GM18909 (cell line): Measurements from ENCODE around the gene IL16.

ENCODE experiments used
- ATAC-seq: cut with Tn5 transposase; IDR thresholded peaks from one replicate; pipeline ENCODE4 v1.9.1; 2021; ENCODE audit warnings: mild to moderate bottlenecking; ENCODE audit not compliant: unreplicated experiment, poor library complexity

IL16 gene

DNA sequence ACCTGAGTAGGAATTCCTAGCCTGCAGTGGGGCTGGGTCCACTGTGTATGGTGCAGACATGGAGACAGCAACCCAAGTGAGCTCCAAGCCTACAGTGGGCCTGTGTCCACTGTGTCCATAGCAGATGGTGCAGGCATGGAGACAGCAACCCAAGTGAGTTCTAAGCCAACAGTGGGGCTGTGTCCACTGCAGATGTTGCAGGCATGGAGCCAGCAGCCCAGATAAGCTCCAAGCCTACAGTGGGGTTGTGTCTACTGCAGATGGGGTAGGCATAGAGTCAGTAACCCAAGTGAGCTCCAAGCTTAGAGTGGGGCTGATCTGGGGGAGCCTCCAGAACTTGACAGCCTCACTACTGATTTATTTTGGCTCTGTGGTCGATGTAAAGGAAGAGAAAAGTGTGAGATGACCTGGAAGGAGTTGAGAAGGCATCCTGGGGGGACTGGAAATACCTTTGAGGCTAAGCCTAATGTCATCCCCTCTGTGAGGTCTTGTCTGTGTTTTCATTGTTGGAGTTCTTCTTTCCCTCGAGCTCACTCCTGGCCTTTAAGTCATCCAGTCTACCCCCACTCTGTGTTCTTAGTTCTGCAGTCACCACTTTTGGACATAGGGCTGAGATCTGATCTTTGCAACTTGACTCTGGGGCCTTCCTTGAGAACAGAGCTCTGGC, 22.4 kb upstream of the IL16 start:
- ATAC-seq = no peak

DNA sequence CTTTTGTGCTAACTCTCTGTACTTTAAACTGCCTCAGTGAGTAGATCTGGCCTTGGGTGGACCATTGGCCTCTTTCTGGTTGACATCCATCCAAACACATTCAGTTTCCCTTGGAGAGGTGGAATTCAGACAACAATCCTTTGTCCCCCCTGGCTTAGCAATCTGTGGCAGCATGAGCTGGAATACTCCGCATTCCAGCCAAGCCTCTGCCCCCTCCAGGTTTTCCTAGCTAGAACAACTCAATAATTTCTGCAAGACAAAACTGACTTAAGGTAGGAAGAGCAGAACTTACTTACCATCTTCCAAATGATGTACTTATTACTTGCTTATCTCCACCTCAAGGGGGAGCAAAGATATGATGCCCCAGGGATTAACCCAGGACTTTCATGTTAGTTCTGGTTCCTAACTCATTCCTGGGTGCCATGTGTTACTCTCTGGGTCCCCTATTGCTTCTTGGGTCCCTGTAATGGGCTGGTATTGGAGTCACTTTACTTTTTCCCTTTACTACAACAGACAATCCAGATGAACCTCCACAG, 21.8 kb upstream of the IL16 start:
- ATAC-seq = no peak

DNA sequence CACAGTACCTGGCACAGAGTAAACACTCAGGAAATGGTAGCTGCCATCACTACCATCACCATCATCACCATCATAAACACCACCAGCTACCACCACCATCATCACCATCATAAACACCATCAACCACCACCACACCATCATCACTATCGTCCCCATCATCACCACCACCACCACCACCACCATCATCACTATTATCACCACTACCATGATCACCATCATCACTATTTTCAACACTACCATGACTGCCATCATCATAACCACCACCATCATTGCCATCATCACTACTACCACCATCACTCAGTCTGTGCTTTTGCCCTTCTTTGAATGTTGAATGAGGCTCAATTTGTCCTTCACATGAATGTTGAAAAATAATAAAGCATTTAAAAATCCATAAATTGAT, 21.2 kb upstream of the IL16 start:
- no peak for ATAC-seq

DNA sequence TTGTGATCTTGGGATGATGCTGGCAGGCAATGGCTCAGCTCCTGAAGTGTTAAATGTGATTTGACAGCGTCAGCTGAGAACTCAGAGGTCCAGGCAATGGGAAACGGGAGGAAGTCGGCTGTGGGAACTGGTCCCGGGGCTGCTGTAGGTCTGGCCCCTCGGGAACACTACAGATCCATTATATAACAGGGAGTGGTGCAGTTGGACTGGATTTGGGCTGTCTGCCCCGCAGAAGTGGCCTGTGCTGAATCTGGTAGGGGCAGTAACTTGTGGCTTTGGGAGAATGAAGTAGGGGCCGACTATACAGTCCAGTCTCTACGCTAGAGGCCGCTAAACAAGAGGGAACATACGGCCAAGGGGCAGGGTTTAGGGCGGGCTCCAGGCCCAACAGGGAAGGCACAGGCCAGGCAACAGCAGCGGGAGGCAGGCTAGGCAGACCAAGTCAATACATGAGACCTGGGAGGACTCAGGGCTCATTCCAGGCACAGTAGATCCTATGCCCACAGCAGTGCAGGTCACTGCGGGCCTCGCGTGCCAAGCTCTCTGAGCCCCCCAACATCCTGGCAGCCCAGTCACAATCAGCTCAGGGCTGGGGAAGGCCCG, 20.3 kb upstream of the IL16 start:
- no peak for ATAC-seq

DNA sequence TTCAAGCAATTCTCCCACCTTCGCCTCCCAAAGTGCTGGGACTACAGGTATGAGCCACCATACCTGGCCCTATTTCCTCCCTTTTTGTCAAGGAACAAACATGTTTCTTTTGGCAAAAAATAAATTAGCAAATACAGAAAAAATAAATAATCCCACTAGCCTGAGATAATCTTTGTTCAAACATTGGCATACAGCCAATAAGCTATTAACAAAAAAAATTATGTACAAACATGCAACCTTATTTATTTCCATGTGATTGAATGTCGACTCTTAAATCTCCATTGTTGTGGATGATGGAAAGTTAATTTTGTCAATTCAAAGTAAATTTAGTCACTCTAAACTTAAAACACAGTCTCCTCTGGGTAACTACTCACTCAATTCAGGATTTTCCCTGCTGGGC, 18.3 kb upstream of the IL16 start:
- ATAC-seq = no peak

DNA sequence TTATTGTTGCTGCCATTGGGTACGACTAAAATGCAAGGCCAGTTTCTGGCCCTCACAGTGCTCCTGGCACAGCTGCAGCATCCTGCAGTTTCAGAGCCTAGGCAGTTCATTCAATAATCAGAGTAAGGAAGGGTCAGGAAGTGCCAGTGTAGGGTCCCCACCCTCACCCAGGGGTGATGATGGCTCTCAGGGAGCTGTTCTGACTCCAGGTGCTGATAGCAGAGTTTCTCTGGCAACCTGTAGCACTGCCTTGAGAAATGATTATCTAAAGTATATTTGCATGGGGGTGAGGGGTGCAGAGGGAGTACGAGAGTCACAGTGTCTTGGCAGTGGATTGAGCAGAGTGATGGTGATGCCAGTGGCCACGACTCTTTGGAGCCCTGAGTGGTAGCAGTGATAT, 15.5 kb upstream of the IL16 start:
- ATAC-seq = no peak

DNA sequence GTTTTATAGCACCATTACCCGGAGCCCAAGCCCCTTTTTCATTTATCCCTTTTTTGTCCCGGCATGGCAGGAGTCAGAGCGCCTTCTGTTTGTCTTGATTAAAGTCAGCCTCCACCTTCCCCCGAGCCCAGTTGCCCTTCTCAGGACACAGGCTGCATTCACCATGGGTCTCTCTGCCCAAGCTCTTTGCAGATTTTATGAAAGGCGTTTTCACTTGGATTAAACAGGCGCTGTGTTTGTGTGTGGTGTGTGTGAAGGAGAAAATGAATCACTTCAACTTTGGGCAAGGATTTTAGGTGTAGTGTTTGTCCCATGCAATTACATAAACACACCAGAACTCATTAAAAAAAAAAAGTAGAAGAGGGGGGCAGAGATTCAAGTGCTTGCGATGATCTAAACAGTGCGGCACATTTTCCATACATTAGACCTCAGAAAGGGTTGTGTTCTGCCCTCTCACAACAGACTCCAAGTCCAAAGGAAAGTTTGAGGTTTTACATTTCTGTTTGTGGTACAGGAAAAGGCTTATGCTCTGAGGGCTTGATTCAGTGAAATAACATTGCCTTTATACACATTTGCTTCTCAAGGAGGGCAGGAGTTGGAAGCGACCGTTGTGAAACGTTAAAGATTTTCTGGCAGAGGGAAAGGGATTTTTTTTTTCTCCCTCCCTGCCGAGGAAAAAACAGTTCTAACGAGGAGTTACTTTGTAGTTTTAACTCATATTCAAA, 14.5 kb upstream of the IL16 start:
- no peak for ATAC-seq

DNA sequence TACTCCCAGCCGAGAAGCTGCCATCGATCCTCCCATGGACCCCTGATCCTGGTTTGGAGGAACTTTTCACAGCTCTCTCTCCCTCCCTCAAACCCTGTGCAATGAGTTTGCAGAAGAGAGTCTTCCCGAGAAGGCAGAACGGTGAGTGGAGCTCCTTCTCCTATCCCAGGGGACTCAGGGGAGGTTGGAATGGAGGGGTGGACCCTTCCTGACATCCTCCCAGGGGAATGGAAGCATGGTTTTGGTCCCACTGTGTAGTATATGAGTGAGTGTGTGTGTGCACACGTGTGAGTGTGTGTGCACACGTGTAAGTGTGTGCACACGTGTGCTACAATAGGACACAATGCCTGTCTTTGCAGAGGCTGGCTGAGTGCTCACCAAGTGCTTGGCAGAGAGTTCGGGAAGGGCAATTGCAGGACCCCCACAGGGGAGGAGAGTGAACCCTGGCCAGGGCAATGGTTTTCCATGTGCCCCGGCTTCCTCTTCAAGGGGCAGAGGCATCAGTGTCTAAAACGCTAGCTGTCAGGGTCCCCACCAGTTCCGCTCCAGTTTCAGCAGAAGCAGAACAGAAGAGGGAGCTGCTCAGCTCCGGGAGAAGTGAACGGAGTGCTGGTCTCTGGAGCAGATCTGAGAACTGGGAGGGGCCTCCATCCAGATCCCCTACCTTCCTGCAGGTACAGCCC, 13.8 kb upstream of the IL16 start:
- ATAC-seq = no peak

DNA sequence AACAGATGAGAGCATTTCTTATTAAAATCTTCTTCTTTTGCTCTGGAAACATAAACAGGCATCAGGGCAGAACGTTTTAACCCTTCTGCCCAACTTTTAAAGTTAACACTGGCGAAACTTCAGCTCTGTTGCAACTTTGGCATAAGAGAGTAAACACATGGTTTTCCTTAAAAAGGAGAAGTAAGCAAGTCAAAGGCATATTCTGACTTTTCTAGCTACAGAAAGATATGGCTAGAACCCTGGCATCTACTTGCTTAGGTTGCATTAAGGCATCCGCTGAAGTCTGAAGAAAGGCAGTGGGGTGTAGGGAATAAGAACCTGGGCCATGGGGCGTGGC, 13.3 kb upstream of the IL16 start:
- ATAC-seq = no peak

DNA sequence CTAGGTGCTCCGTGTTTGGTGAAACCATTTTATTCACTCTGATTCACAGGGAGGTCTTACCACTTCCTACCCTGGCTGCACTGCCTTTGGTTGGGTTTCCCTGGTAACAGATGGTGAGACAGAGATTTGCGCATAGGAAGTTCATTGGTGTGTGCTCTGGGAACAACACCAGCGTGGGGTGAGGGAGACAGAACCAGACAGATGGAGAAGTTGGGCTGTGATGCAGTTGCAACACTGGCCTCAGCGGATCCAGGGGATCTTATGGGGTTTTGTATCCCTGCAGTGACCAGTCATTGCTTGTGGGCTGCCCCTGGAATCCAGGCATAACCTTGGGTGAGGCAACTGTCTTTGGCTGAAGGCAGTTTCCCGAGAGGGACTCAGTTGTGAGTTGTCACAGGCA, 12.5 kb upstream of the IL16 start:
- ATAC-seq = no peak

DNA sequence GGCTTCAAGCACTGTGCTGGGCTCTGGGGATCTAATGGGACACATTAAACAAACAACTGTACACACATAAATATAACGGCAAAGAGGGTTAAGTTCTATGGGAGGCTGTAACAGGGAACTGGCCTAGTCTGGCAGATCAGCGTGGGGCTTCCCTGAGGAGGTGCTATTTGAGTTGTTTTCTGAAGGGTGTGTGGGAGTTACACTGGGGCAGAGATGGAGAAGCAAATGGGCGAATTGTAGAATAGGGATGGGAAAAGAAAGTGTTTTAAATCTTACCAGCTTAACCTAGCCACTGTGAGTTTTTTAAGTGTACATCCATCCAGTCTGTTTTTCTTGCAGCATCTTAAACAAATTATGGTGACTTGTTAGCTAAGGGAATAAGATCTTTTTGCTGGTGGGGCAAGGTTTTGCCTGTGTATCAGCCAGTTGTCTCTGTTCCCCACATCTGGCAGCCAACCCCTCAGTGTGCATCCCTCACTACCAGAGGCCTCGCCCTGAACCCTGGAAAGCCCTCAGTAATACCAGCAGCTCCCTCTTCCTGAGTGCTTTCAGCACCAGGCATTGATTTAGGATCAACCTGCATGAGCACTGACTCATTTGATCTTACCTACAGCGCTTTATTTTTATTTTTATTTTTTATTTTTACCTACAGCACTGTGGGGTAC, 10.9 kb upstream of the IL16 start:
- ATAC-seq = no peak

DNA sequence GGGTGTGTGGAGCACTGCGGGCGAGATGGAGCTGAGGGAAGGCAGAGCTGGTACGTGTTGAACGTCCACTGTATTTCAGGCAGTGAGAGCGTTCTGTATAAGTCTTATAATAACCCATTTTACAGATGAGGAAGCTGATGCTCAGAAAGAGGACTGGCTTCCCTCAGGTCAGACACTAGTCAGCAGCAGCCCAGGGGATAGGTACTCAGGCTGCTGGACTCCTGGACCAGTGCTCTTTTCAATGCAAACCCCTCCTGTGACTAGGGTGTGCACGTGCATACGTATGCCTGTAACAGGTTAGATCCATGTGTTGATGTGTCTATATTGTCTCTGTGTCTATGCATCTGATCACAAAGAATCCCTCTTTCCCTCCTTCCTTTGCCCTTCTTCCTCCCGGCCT, 8.3 kb upstream of the IL16 start:
- no peak for ATAC-seq

DNA sequence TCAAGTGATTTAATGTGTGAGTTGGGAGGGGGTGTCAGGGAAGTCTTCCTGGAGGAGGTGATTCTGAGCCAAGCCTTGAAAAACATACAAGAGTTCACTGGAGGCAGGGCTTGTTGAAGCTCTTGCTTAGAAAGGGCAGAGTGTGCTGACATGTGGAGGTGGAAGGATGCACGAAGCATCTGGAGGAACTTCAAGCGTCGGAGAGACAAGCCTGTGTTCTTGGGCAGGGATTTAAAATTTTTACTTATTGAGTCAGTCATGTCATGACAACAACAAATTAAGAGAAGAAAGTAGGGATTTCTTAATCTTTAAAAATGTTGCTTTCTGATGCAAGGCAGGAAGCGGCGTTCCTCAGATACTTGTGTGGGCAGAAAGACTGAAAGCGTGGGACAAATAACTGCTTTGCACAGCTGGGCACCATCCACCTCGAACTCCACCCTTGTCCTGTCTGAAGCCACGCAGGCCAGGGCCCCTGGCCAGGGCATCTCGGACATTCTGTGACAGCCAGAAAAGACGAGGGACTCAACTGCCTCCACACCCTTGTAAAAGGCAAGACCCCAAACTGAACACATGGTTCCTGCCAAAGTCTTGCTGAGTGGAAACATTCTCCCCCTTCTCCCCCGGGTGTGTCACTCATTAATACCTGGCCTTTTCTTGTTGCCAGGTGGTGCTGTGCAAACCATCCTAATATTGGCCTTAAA, 6.9 kb upstream of the IL16 start:
- ATAC-seq = no peak

DNA sequence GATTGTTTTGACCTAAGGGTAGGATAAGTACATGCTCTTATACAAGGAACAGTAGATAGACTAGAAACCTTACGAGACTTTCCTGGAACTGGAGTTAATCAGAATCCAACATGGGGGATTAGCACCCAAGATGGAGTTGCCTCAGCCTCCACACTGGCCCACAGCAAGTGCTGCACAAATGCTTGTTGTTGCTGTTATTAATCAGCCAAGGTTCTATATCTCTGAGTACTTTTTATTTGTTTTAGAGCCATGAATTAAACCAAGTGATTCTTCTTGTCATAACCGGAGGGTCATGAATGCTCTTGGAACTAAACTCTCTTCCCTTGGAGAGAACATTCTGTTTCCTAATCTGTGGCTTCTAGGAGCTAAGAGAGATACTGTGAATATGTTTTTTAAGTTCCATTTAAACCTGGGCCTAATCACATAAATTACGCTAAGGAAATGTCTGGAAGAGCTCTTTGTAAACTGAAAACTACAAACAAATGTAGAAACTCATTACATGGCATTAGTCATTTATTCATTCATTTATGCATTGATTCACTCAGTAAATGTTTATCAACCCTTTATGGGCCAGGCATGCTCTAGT, 5.7 kb upstream of the IL16 start:
- no peak for ATAC-seq

DNA sequence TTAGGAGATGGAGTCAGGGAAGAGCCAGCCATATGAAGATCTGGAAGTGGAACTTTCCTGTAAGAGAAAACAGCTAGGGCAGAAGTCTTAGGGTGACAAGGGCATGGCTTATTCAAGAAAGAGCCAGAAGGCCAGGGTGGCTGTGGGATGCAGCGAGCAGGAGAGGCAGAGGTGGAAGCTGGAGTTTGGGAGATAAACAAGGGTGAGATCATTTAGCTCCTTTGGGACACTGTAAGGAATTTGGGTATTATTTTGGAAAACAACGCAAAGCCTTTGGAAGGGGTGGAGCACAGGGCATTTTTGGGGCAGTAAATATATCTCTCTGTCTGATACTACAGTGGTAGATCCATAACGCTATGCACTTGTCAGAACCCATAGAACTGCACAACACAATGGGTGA, 5.0 kb upstream of the IL16 start:
- ATAC-seq = no peak

DNA sequence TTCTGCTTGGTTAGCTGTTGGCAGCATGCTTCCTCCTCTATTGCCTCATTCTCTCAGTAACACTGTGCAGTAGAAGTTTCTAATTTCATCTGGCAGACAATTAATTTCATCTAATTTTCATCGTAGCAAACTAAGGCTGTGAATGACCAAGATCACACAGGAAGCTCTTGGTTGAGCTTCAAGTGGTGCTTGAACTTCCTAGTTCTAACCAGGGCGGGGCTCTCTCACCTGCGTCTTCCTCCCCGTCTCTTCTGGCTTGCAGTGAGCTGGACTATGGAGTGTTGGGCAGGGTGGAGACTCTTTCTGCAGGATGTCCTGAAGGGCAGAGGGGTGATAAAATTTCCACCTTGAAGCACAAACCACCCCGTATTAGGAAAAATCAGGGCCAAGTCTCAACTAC, 2.0 kb upstream of the IL16 start:
- no peak for ATAC-seq

DNA sequence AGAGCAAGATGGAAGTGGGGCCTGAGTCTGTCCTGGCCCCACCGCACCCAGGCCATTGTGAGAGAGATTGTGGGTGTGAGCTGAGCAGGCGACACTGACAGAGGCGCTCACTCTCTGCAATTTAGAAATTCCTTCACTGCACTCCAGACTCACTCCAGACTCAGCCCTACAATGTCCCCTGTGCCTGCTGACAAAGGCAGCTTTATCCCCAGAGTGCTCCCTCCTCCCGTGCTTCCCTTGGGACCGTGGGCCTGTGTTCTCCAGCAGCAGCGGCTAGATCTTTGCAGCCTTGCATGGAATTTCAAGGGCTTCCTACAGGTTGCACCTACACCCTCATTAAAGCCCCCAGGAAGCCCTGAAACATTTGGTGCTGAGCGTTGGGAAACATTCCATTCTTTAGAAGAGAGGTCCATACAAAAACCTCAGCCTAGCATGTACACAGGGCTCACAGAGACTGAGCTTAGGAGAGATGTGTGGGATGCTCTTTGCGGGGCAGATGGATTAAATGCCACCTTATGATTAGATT, 1.3 kb upstream of the IL16 start:
- ATAC-seq = no peak

DNA sequence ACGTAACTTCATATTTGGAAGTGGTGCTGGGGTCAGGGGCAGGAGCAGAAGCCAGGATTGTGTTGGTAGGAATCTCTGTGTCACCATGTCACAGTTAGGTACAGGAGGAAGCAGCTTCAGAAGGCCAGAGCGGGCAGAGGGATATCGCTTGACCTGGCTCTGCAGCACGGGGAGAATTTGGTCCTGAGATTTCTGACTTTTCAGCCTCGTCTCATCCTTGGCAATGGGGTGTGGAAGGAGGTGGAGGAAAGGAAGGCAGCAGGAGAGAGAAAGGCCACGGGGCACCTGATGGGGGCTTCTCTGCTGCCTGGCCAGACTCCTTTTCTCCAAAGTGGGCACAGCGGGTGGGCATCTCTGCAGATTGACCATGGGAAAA, 564 bp downstream of the IL16 start:
- ATAC-seq = no peak

DNA sequence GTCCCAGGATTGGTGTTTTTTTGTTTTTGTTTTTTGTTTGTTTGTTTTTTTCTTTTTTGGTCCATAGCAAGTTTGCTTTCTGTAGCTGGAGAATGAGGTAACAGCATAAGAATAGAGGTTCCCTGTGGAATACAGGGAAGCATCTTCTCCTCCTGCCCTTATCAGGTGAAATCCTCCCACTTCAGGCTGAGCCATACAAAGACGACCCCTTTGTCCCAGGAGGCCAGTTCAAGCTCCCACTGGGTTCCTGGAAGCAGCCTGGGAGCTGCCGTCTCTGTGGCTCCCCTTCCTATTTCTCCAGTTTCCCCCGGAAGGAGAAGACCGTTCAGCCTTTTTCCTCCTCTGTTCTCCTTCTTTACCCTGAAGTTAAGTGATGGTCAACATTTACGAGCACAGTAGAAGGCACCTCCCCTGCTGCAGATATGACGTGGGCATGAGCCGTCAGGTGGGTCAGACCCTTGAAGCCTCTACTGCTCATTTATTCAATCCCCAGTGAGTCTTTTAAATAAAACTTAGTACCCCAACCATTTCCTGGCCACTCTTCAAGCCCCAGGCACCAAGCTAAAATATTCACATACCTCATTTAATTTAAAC, 1.1 kb downstream of the IL16 start:
- ATAC-seq = no peak
